Lung (tissue), 13 donors: ENCODE data around the gene MRTFB. TPM values are rescaled to one million over a fixed set of nuclear protein-coding genes. Genes with fewer than 3 reads are reported as not detected.

Source experiments
- ATAC-seq: fragments of 200-7000 bp; cut with Tn5 transposase; one replicate; pipeline ENCODE4 v1.9.1; 2020; ENCODE audit warnings: moderate number of reproducible peaks; ENCODE audit not compliant: insufficient read depth, low FRiP score
- DNase-seq, 3 donors: peaks; one replicate each; pipeline ENCODE4 v3.0.0-alpha.2; 2013 to 2017
- H3K27ac ChIP-seq, 2 donors: one replicate each; pipeline ENCODE4 v1.5.1; 2013; ENCODE audit warnings: mild to moderate bottlenecking in 2 of 2, moderate library complexity in 2 of 2, control low read depth in 1 of 2, inconsistent platforms in 1 of 2, low read depth in 1 of 2, low read length in 1 of 2
- H3K27me3 ChIP-seq, 3 donors: one replicate each; pipeline ENCODE4 v1.5.1; 2013; ENCODE audit warnings: low read length in 2 of 3; ENCODE audit not compliant: control insufficient read depth in 3 of 3, insufficient read depth in 3 of 3
- H3K36me3 ChIP-seq, 4 donors: one replicate each; pipeline ENCODE4 v1.5.1; 2013; ENCODE audit warnings: low read length in 4 of 4, mild to moderate bottlenecking in 1 of 4, moderate library complexity in 1 of 4; ENCODE audit not compliant: control insufficient read depth in 4 of 4, insufficient read depth in 4 of 4
- H3K4me1 ChIP-seq, 5 donors: one replicate each; pipeline ENCODE4 v1.5.1; 2013; ENCODE audit warnings: low read length in 5 of 5, mild to moderate bottlenecking in 2 of 5, moderate library complexity in 1 of 5; ENCODE audit not compliant: control insufficient read depth in 5 of 5, insufficient read depth in 5 of 5
- H3K4me3 ChIP-seq: one replicate; pipeline ENCODE4 v1.5.1; 2013; ENCODE audit warnings: mild to moderate bottlenecking, control low read depth, moderate library complexity
- H3K9ac ChIP-seq, 2 donors: one replicate each; pipeline ENCODE4 v1.5.1; 2013; ENCODE audit warnings: low read length in 2 of 2, control low read depth in 1 of 2; ENCODE audit not compliant: insufficient read depth in 1 of 2
- H3K9me3 ChIP-seq, 4 donors: one replicate each; pipeline ENCODE4 v1.5.1; 2013; ENCODE audit warnings: low read length in 3 of 4, mild to moderate bottlenecking in 1 of 4, moderate library complexity in 1 of 4; ENCODE audit not compliant: control insufficient read depth in 4 of 4, insufficient read depth in 3 of 4
- WGBS, 2 donors: extraction: QIAGEN DNeasy Blood & Tissue Kit; methylation state at CpG; one replicate each; pipeline ENCODE4 v1.1.7; 2013; 5-methylcytosine and 5-hydroxymethylcytosine counted together
- polyA plus RNA-seq, 2 donors: library from polyadenylated mRNA; stranded (reverse); fragments of 200-250 nt; gene quantifications; one replicate each; pipeline ENCODE4 v1.2.1, GENCODE V29; 2013
- small RNA-seq: library from RNA; depleted of rRNA; stranded (forward); fragments of <200 nt; gene quantifications from one replicate; pipeline ENCODE3, GENCODE V24; 2014; ENCODE audit warnings: low replicate concordance
- total RNA-seq, 2 donors: library from RNA; depleted of rRNA in 1 of 2; stranded (reverse); fragments of >200 nt in 1 of 2; gene quantifications; one replicate each; pipeline ENCODE4 v1.2.1, GENCODE V29; 2014 to 2021
- TF ChIP-seq, protein P1 (sequence below): IDR thresholded peaks from 2 replicates; pipeline ENCODE4 v1.5.1; 2012; ENCODE audit warnings: mild to moderate bottlenecking; ENCODE audit errors: control extremely low read depth, extremely low read depth
- donor health status: control.
- donor health status: control.
- donor health status: Bipolar disorder and iron deficiency.
- donor health status: healthy.
- donor health status: DM: yes; HTN: yes; CAD: no.

The MRTFB gene
- total and polyA plus RNA-seq, 4 donors, result 8.8 to 50.9 (median 27.8) TPM

GRCh38 chr16:14314116-14314515 is 243.0 kb downstream of the MRTFB start:
- H3K27ac ChIP-seq, result no peak overlapping the region
- H3K36me3 ChIP-seq, result no peaks in the 10 kb centered on the region
- H3K27me3 ChIP-seq, result no peaks in the 10 kb centered on the region
- H3K9ac ChIP-seq, result no peak overlapping the region
- DNase-seq, result no peak
- H3K9me3 ChIP-seq, result no peaks in the 10 kb centered on the region
- TF ChIP-seq, protein P1, sequence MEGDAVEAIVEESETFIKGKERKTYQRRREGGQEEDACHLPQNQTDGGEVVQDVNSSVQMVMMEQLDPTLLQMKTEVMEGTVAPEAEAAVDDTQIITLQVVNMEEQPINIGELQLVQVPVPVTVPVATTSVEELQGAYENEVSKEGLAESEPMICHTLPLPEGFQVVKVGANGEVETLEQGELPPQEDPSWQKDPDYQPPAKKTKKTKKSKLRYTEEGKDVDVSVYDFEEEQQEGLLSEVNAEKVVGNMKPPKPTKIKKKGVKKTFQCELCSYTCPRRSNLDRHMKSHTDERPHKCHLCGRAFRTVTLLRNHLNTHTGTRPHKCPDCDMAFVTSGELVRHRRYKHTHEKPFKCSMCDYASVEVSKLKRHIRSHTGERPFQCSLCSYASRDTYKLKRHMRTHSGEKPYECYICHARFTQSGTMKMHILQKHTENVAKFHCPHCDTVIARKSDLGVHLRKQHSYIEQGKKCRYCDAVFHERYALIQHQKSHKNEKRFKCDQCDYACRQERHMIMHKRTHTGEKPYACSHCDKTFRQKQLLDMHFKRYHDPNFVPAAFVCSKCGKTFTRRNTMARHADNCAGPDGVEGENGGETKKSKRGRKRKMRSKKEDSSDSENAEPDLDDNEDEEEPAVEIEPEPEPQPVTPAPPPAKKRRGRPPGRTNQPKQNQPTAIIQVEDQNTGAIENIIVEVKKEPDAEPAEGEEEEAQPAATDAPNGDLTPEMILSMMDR, result no peak
- no peak overlapping the region for H3K4me3 ChIP-seq
- peaks cover 0 to 8% (median 2%) of the 10 kb centered on the region in 5 donors for H3K4me1 ChIP-seq
- WGBS, 2 donors, result 100% methylated on average over 1 of the region's 1 CpG
- ATAC-seq, result no peak

GRCh38 chr16:14315683-14316320 is 244.7 kb downstream of the MRTFB start:
- no peak for ATAC-seq
- no peaks in the 10 kb centered on the region for H3K36me3 ChIP-seq
- no peaks in the 10 kb centered on the region for H3K27me3 ChIP-seq
- no peak overlapping the region for H3K4me3 ChIP-seq
- H3K9ac ChIP-seq, result no peak overlapping the region
- no peak overlapping the region for H3K27ac ChIP-seq
- TF ChIP-seq, protein P1, result no peak
- 83 to 93% methylated on average over 11 of the region's 11 CpGs for WGBS, 2 donors
- H3K9me3 ChIP-seq, result no peaks in the 10 kb centered on the region
- no peaks in the 10 kb centered on the region for H3K4me1 ChIP-seq
- DNase-seq, result no peak

Small RNAs within 50 kb of the gene (small RNA-seq; reads per million reads assigned to genes)
- gene MIR193B, result 2.6 reads per million, percentile 92 among the genes with 10 or more reads in this experiment
- gene MIR365A, result not detected
- gene RF00019, result not detected

Other genes with a start within 250 kb of the MRTFB start
- 10 to 100 TPM; 10.4 to 11.2 TPM for gene ERCC4, start 151.2 kb upstream of the MRTFB start, total RNA-seq
- gene ERCC4, start 151.2 kb upstream of the MRTFB start, polyA plus RNA-seq, result 1 to 10 TPM; 1.5 to 2.1 TPM